GM12878 (cell line): Measurements from ENCODE around the gene CTNNA2. TPM values are rescaled to one million over a fixed set of nuclear protein-coding genes. Genes with fewer than 3 reads are reported as not detected.

Source experiments
- ATAC-seq: fragments of 200-7000 bp; cut with Tn5 transposase; 3 replicates; pipeline ENCODE4 v1.9.1; 2020; ENCODE audit warnings: mild to moderate bottlenecking, moderate library complexity
- BruUV-seq: library from RNA; stranded (reverse); fragments of 400-500 nt; replicated peaks from 2 replicates; lab custom pipeline; 2021; lab: Mats Ljungman, UMichigan
- CTCF ChIA-PET: fragments of 300-600 bp; sonication (Branson Sonifier 250); formaldehyde crosslinking; extraction: SDS; loops from one replicate; lab custom pipeline; 2021; ENCODE audit warnings: inconsistent platforms; lab: Yijun Ruan, JAX
- POLR2A ChIA-PET: fragments of 350-600 bp; formaldehyde crosslinking; extraction: SDS; loops from one replicate; lab custom pipeline; 2021; ENCODE audit warnings: inconsistent platforms; lab: Charles Lee
- RAD21 ChIA-PET: fragments of 300-600 bp; sonication (Branson Sonifier 250); formaldehyde crosslinking; loops from one replicate; lab custom pipeline; 2023; ENCODE audit warnings: antibody characterized with exemption; ENCODE audit not compliant: unreplicated experiment; lab: Charles Lee
- SMC1A ChIA-PET: fragments of 300-600 bp; sonication (Branson Sonifier 250); formaldehyde crosslinking; loops from one replicate; lab custom pipeline; 2023; ENCODE audit not compliant: unreplicated experiment, uncharacterized antibody; lab: Charles Lee
- DNase-seq: peaks from one replicate; pipeline ENCODE4 v3.0.0-alpha.2; 2011; ENCODE audit warnings: low read depth, low spot score
- FAIRE-seq: peaks from 3 replicates; lab custom pipeline; 2011; peaks lifted over from hg19 to GRCh38; lab: Jason Lieb, UNC
- H2AFZ ChIP-seq: 2 replicates; pipeline ENCODE4 v1.6.0; 2011; ENCODE audit warnings: low read depth, low read length, control low read depth; ENCODE audit not compliant: control insufficient read depth
- H3K27ac ChIP-seq: 2 replicates; pipeline ENCODE4 v1.5.1; 2011; ENCODE audit warnings: control low read depth; ENCODE audit not compliant: control insufficient read depth, insufficient read depth
- H3K27me3 ChIP-seq, 2 experiments: replicated peaks in 1 of 2; 2 replicates each; pipeline versions ENCODE4 v1.6.0 to v1.6.1; 2011; ENCODE audit warnings: low read length in 1 of 2; ENCODE audit not compliant: control insufficient read depth in 2 of 2, insufficient read depth in 2 of 2
- H3K36me3 ChIP-seq, 2 experiments: 2 replicates each; pipeline ENCODE4 v1.5.1; 2011; ENCODE audit warnings: low read length in 1 of 2; ENCODE audit not compliant: control insufficient read depth in 2 of 2, insufficient read depth in 2 of 2
- H3K4me1 ChIP-seq: 2 replicates; pipeline ENCODE4 v1.6.1; 2011; ENCODE audit warnings: mild to moderate bottlenecking, low read length, moderate library complexity, mixed read lengths; ENCODE audit not compliant: control insufficient read depth, insufficient read depth
- H3K4me2 ChIP-seq: 2 replicates; pipeline ENCODE4 v1.6.0; 2011; ENCODE audit warnings: control low read depth; ENCODE audit not compliant: control insufficient read depth, insufficient read depth
- H3K4me3 ChIP-seq: fragments of 200-600 bp; sonication (generic); 2 replicates; pipeline ENCODE4 v1.5.1; 2016
- H3K79me2 ChIP-seq: 2 replicates; pipeline ENCODE4 v1.6.0; 2011; ENCODE audit warnings: low read length; ENCODE audit not compliant: control insufficient read depth, insufficient read depth
- H3K9ac ChIP-seq: 2 replicates; pipeline ENCODE4 v1.8.0; 2011; ENCODE audit warnings: low read length, control low read depth, mixed read lengths; ENCODE audit not compliant: control insufficient read depth, insufficient read depth
- H3K9me3 ChIP-seq: replicated peaks from 3 replicates; pipeline ENCODE4 v1.5.1; 2011; ENCODE audit warnings: mild to moderate bottlenecking, low read length; ENCODE audit not compliant: control insufficient read depth, insufficient read depth
- H4K20me1 ChIP-seq: 2 replicates; pipeline ENCODE4 v1.6.0; 2011; ENCODE audit not compliant: control insufficient read depth, insufficient read depth
- BACH1 ChIP-seq: fragments of 450-650 bp; IDR thresholded peaks from 2 replicates; pipeline ENCODE4 v1.6.1; 2017; ENCODE audit warnings: mild to moderate bottlenecking, borderline replicate concordance
- CHD1 ChIP-seq: IDR thresholded peaks from 2 replicates; pipeline ENCODE4 v1.6.1; 2012; ENCODE audit warnings: low read depth, low read length, improper control_type of control experiment
- DPF2 ChIP-seq: fragments of 450-650 bp; IDR thresholded peaks from 2 replicates; pipeline ENCODE4 v1.6.1; 2017; ENCODE audit warnings: mild to moderate bottlenecking
- NFXL1 ChIP-seq: fragments of 450-650 bp; IDR thresholded peaks from 2 replicates; pipeline ENCODE4 v1.6.1; 2017; ENCODE audit warnings: antibody characterized with exemption, mild to moderate bottlenecking, borderline replicate concordance
- NFYB ChIP-seq: IDR thresholded peaks from 2 replicates; pipeline ENCODE4 v1.6.1; 2011; ENCODE audit warnings: low read depth, mild to moderate bottlenecking, low read length, improper control_type of control experiment, moderate library complexity; ENCODE audit not compliant: insufficient read depth
- PAX5 ChIP-seq: IDR thresholded peaks from 2 replicates; pipeline ENCODE4 v1.6.1; 2011; ENCODE audit warnings: low read depth, low read length, borderline replicate concordance
- PAX8 ChIP-seq: fragments of 450-650 bp; IDR thresholded peaks from 2 replicates; pipeline ENCODE4 v1.6.1; 2017; ENCODE audit warnings: mild to moderate bottlenecking, moderate library complexity
- RCOR1 ChIP-seq: conservative IDR thresholded peaks from 2 replicates; pipeline ENCODE4 v1.6.1; 2012; ENCODE audit warnings: low read depth, low read length, improper control_type of control experiment
- SMAD1 ChIP-seq: fragments of 450-650 bp; IDR thresholded peaks from 2 replicates; pipeline ENCODE4 v1.6.1; 2018; ENCODE audit warnings: mild to moderate bottlenecking, low read depth; ENCODE audit not compliant: partially characterized antibody
- SMARCA5 ChIP-seq: fragments of 450-650 bp; IDR thresholded peaks from 2 replicates; pipeline ENCODE4 v1.6.1; 2017; ENCODE audit warnings: mild to moderate bottlenecking
- TAF1 ChIP-seq: IDR thresholded peaks from 2 replicates; pipeline ENCODE4 v1.6.1; 2011; ENCODE audit warnings: mild to moderate bottlenecking, low read depth, low read length, borderline replicate concordance
- TBL1XR1 ChIP-seq: IDR thresholded peaks from 2 replicates; pipeline ENCODE4 v1.6.1; 2012; ENCODE audit warnings: low read depth, low read length, improper control_type of control experiment
- TCF12 ChIP-seq: IDR thresholded peaks from 2 replicates; pipeline ENCODE4 v1.6.1; 2011; ENCODE audit warnings: low read depth, mild to moderate bottlenecking, low read length
- YBX1 ChIP-seq: fragments of 450-650 bp; IDR thresholded peaks from 2 replicates; pipeline ENCODE4 v1.6.1; 2016; ENCODE audit warnings: antibody characterized with exemption
- YY1 ChIP-seq: IDR thresholded peaks from 2 replicates; pipeline ENCODE4 v1.6.1; 2011; ENCODE audit warnings: low read depth, mild to moderate bottlenecking, low read length
- WGBS: methylation state at CpG from one replicate; pipeline ENCODE4 v1.1.6; 2016; ENCODE audit warnings: low lambda C conversion rate; ENCODE audit not compliant: insufficient replicate concordance, insufficient coverage; ENCODE audit errors: missing lambda C conversion rate; 5-methylcytosine and 5-hydroxymethylcytosine counted together
- in situ Hi-C: fragments of 300-500 bp; cut with MboI; formaldehyde crosslinking; loops from 9 replicates; pipeline ENCODE4 v1.14.3; 2018; ENCODE audit warnings: mixed read lengths
- intact Hi-C: fragments of 100-400 bp; cut with micrococcal nuclease; formaldehyde crosslinking; loops from one replicate; pipeline ENCODE4 v1.14.2; 2022; ENCODE audit not compliant: unreplicated experiment
- polyA plus RNA-seq, 11 experiments: library from polyadenylated mRNA; depleted of rRNA in 4 of 11; unstranded in 6 of 11; stranded (reverse) in 5 of 11; fragments of >200 nt; fragmentation: Nextera tagmentation in 4 of 11; fragmentation: Illumina TruSeq in 1 of 11; extraction: Ambion mirVana in 4 of 11; extraction: Trizol in 1 of 11; gene quantifications; 1 replicate in 1 of 11; 2 replicates in 10 of 11; pipeline versions ENCODE4 v1.2.1 to v1.2.3, GENCODE V29; 2011 to 2016; ENCODE audit warnings: inconsistent platforms in 2 of 11, missing spikeins in 2 of 11, low read depth in 1 of 11
- total RNA-seq, 4 experiments: library from RNA; depleted of rRNA in 3 of 4; stranded (reverse); fragments of >200 nt in 3 of 4; fragmentation: Illumina TruSeq in 1 of 4; extraction: Trizol in 1 of 4; gene quantifications; 2 replicates each; pipeline versions ENCODE4 v1.2.1 to v1.2.3, GENCODE V29; 2013 to 2021
- TF ChIP-seq, protein P1 (sequence below): IDR thresholded peaks from 2 replicates; pipeline ENCODE4 v1.6.1; 2012; ENCODE audit warnings: low read length, inconsistent platforms
- TF ChIP-seq, protein P2 (sequence below): fragments of 450-650 bp; formaldehyde crosslinking; IDR thresholded peaks from 2 replicates; pipeline ENCODE4 v1.5.0; 2022; ENCODE audit warnings: mild to moderate bottlenecking, missing genetic modification characterization
- TF ChIP-seq, protein P3 (sequence below): fragments of 450-650 bp; IDR thresholded peaks from 2 replicates; pipeline ENCODE4 v1.6.1; 2017; ENCODE audit warnings: mild to moderate bottlenecking, moderate library complexity

Gene CTNNA2
- total and polyA plus RNA-seq, 10 of the 15 experiments (the other 5 are each of a cell fraction or from before 2014, with no cell fraction given) = 2.4 to 36.2 (median 6.6) TPM

DNA sequence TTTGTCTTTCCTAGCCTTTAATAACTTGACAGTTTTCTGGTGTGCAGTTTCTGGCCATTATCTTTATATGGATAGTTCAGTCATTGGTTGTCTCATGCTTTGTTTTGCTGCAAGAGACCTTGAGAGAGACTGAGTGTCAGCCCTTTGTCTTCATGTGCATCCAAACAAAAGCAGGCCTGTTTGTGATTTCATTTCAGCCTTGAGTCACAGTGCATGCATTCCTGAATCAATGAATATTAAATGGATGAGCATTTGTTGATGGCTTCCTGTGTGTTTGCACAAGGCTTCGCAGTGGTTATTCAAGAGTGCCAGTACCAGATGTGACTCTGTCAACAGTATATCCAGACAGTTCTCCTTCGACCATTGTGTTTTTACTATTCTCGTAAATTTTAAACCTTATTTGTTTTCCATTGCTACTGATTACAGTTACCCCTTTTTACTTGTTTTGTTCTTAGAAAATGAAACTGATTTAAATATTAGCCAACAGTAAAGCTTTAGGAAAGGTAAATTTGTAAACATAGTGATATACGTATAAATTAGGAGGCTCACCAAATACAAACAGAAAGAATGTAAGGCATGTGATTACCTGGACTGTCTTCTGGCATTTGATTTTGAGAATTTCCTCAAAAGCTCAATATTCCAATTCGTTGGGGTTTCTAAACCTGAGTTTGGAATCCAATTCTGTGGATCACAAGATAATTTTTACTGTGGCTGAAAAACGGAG is 319.8 kb downstream of the CTNNA2 start:
- no peaks in the 10 kb centered on the region for H3K79me2 ChIP-seq
- H3K9ac ChIP-seq = no peak overlapping the region
- CTCF ChIA-PET = no interaction called here
- H3K4me1 ChIP-seq = no peaks in the 10 kb centered on the region
- in situ Hi-C loops = no loop called here
- FAIRE-seq (no peak), DNase-seq (no peak), ATAC-seq (no peak)
- intact Hi-C loops = no loop called here
- no peaks in the 10 kb centered on the region for H3K36me3 ChIP-seq
- no peak overlapping the region for H3K27ac ChIP-seq
- no peaks in the 10 kb centered on the region for H3K9me3 ChIP-seq
- H3K4me2 ChIP-seq = no peak overlapping the region
- SMC1A ChIA-PET = no interaction called here
- H3K4me3 ChIP-seq = no peak overlapping the region
- RAD21 ChIA-PET = no interaction called here
- no TSS peak for BruUV-seq
- H2AFZ ChIP-seq = no peak overlapping the region
- no peaks in the 10 kb centered on the region for H3K27me3 ChIP-seq
- WGBS = 34% methylated on average over 6 of the region's 6 CpGs
- POLR2A ChIA-PET = no interaction called here
- no peaks in the 10 kb centered on the region for H4K20me1 ChIP-seq
- no peak for TF ChIP-seq PAX8
- TF ChIP-seq YY1 = no peak
- no peak for TF ChIP-seq PAX5
- TF ChIP-seq, protein P1, sequence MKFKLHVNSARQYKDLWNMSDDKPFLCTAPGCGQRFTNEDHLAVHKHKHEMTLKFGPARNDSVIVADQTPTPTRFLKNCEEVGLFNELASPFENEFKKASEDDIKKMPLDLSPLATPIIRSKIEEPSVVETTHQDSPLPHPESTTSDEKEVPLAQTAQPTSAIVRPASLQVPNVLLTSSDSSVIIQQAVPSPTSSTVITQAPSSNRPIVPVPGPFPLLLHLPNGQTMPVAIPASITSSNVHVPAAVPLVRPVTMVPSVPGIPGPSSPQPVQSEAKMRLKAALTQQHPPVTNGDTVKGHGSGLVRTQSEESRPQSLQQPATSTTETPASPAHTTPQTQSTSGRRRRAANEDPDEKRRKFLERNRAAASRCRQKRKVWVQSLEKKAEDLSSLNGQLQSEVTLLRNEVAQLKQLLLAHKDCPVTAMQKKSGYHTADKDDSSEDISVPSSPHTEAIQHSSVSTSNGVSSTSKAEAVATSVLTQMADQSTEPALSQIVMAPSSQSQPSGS = no peak
- TF ChIP-seq BACH1 = no peak
- TF ChIP-seq RCOR1 = no peak
- no peak for TF ChIP-seq SMAD1
- TF ChIP-seq TCF12 = no peak
- no peak for TF ChIP-seq NFXL1
- TF ChIP-seq CHD1 = no peak
- no peak for TF ChIP-seq TAF1
- no peak for TF ChIP-seq DPF2
- no peak for TF ChIP-seq YBX1
- no peak for TF ChIP-seq NFYB
- no peak for TF ChIP-seq SMARCA5
- no peak for TF ChIP-seq TBL1XR1
- TF ChIP-seq, protein P2, sequence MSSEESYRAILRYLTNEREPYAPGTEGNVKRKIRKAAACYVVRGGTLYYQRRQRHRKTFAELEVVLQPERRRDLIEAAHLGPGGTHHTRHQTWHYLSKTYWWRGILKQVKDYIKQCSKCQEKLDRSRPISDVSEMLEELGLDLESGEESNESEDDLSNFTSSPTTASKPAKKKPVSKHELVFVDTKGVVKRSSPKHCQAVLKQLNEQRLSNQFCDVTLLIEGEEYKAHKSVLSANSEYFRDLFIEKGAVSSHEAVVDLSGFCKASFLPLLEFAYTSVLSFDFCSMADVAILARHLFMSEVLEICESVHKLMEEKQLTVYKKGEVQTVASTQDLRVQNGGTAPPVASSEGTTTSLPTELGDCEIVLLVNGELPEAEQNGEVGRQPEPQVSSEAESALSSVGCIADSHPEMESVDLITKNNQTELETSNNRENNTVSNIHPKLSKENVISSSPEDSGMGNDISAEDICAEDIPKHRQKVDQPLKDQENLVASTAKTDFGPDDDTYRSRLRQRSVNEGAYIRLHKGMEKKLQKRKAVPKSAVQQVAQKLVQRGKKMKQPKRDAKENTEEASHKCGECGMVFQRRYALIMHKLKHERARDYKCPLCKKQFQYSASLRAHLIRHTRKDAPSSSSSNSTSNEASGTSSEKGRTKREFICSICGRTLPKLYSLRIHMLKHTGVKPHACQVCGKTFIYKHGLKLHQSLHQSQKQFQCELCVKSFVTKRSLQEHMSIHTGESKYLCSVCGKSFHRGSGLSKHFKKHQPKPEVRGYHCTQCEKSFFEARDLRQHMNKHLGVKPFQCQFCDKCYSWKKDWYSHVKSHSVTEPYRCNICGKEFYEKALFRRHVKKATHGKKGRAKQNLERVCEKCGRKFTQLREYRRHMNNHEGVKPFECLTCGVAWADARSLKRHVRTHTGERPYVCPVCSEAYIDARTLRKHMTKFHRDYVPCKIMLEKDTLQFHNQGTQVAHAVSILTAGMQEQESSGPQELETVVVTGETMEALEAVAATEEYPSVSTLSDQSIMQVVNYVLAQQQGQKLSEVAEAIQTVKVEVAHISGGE = no peak
- TF ChIP-seq, protein P3, sequence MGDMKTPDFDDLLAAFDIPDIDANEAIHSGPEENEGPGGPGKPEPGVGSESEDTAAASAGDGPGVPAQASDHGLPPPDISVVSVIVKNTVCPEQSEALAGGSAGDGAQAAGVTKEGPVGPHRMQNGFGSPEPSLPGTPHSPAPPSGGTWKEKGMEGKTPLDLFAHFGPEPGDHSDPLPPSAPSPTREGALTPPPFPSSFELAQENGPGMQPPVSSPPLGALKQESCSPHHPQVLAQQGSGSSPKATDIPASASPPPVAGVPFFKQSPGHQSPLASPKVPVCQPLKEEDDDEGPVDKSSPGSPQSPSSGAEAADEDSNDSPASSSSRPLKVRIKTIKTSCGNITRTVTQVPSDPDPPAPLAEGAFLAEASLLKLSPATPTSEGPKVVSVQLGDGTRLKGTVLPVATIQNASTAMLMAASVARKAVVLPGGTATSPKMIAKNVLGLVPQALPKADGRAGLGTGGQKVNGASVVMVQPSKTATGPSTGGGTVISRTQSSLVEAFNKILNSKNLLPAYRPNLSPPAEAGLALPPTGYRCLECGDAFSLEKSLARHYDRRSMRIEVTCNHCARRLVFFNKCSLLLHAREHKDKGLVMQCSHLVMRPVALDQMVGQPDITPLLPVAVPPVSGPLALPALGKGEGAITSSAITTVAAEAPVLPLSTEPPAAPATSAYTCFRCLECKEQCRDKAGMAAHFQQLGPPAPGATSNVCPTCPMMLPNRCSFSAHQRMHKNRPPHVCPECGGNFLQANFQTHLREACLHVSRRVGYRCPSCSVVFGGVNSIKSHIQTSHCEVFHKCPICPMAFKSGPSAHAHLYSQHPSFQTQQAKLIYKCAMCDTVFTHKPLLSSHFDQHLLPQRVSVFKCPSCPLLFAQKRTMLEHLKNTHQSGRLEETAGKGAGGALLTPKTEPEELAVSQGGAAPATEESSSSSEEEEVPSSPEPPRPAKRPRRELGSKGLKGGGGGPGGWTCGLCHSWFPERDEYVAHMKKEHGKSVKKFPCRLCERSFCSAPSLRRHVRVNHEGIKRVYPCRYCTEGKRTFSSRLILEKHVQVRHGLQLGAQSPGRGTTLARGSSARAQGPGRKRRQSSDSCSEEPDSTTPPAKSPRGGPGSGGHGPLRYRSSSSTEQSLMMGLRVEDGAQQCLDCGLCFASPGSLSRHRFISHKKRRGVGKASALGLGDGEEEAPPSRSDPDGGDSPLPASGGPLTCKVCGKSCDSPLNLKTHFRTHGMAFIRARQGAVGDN = no peak
